Body of pancreas (tissue), 4 donors: ENCODE results near the gene DCAKD.

Experiments used
- CTCF ChIP-seq, 7 experiments: fragments of 450-650 bp in 4 of 7; fragments of 200-600 bp in 3 of 7; sonication (generic) in 3 of 7; IDR thresholded peaks; one replicate each; pipeline ENCODE4 v1.5.1; 2016 to 2019; ENCODE audit warnings: antibody characterized with exemption in 7 of 7
- POLR2A ChIP-seq, 3 donors: fragments of 450-650 bp; IDR thresholded peaks; one replicate each; pipeline ENCODE4 v1.6.1; 2016; ENCODE audit warnings: antibody characterized with exemption in 3 of 3, mild to moderate bottlenecking in 2 of 3

GRCh38 chr17:45046537-45047125 is 4.8 kb downstream of the DCAKD start:
- TF ChIP-seq CTCF (IDR thresholded peaks at IDR 0.05) (no peak), POLR2A (IDR thresholded peaks at IDR 0.05) (no peak)
